Upper lobe of left lung (tissue), 6 donors: ENCODE data around the gene GLYR1. TPM values are rescaled to one million over a fixed set of nuclear protein-coding genes. Genes with fewer than 3 reads are reported as not detected.

Source experiments
- ATAC-seq, 2 donors: fragments of 200-7000 bp; cut with Tn5 transposase; one replicate each; pipeline ENCODE4 v1.9.1; 2022; ENCODE audit warnings: mild to moderate bottlenecking in 2 of 2, moderate library complexity in 2 of 2; ENCODE audit not compliant: low FRiP score in 2 of 2
- DNase-seq, 2 donors: peaks; one replicate each; pipeline ENCODE4 v3.0.0-alpha.2; 2019 to 2020
- H3K27ac ChIP-seq, 4 donors: fragments of 200-600 bp; sonication (generic); one replicate each; pipeline ENCODE4 v1.5.1; 2016 to 2019
- H3K27me3 ChIP-seq, 4 donors: fragments of 200-600 bp; sonication (generic); one replicate each; pipeline ENCODE4 v1.5.1; 2017 to 2019
- H3K36me3 ChIP-seq, 4 donors: fragments of 200-600 bp; sonication (generic); one replicate each; pipeline ENCODE4 v1.5.1; 2016 to 2019
- H3K4me1 ChIP-seq, 4 donors: fragments of 200-600 bp; sonication (generic); one replicate each; pipeline ENCODE4 v1.5.1; 2018 to 2019
- H3K4me3 ChIP-seq, 4 donors: fragments of 200-600 bp; sonication (generic); one replicate each; pipeline ENCODE4 v1.5.1; 2017 to 2019; ENCODE audit warnings: mild to moderate bottlenecking in 2 of 4, moderate library complexity in 1 of 4
- H3K9me3 ChIP-seq, 4 donors: fragments of 200-600 bp; sonication (generic); one replicate each; pipeline ENCODE4 v1.5.1; 2018 to 2019
- CTCF ChIP-seq, 6 experiments: fragments of 450-650 bp in 4 of 6; fragments of 200-600 bp in 2 of 6; sonication (generic) in 2 of 6; IDR thresholded peaks; one replicate each; pipeline ENCODE4 v1.5.1; 2016 to 2019; ENCODE audit warnings: antibody characterized with exemption in 6 of 6
- EP300 ChIP-seq, 4 donors: sonication (generic); formaldehyde crosslinking; IDR thresholded peaks; one replicate each; pipeline ENCODE4 v1.5.1; 2017; ENCODE audit warnings: antibody characterized with exemption in 4 of 4, control low read depth in 2 of 4
- POLR2A ChIP-seq, 4 donors: fragments of 450-650 bp; IDR thresholded peaks; one replicate each; pipeline ENCODE4 v1.5.1; 2016 to 2017; ENCODE audit warnings: antibody characterized with exemption in 4 of 4, mild to moderate bottlenecking in 2 of 4
- POLR2AphosphoS5 ChIP-seq, 2 donors: sonication (generic); formaldehyde crosslinking; IDR thresholded peaks; one replicate each; pipeline ENCODE4 v1.5.1; 2017; ENCODE audit warnings: antibody characterized with exemption in 2 of 2
- WGBS, 2 donors: methylation state at CpG; one replicate each; pipeline ENCODE4 v1.1.5; 2017 to 2018; 5-methylcytosine and 5-hydroxymethylcytosine counted together
- total RNA-seq, 6 donors: library from RNA; depleted of rRNA in 4 of 6; stranded (reverse); fragments of >200 nt in 4 of 6; gene quantifications; one replicate each; pipeline versions ENCODE4 v1.1.0 to v1.2.1, GENCODE V29; 2016 to 2021
- donor health status: DM: no; HTN: no; CAD: no; lungs with moderate emphysema.
- donor health status: DM: no; HTN: yes; CAD: no; lungs with severe emphysema.

GLYR1 gene
- total RNA-seq, 6 donors from 2014 or later = 67.8 to 110 (median 90.6) TPM

GRCh38 chr16:4811773-4812172 lies 35.3 kb downstream of the GLYR1 start:
- H3K36me3 ChIP-seq = peaks cover 28 to 96% (median 82%) of the 10 kb centered on the region in 4 donors
- no peak for TF ChIP-seq POLR2A (IDR thresholded peaks at IDR 0.05)
- TF ChIP-seq EP300 (IDR thresholded peaks at IDR 0.05) = no peak
- TF ChIP-seq CTCF (IDR thresholded peaks at IDR 0.05) = no peak
- no peak for TF ChIP-seq POLR2AphosphoS5 (IDR thresholded peaks at IDR 0.05)
- H3K9me3 ChIP-seq = no peaks in the 10 kb centered on the region
- H3K27me3 ChIP-seq = no peaks in the 10 kb centered on the region
- peak; percentile 38 to 41 for ATAC-seq
- H3K4me1 ChIP-seq = no peaks in the 10 kb centered on the region
- H3K4me3 ChIP-seq = no peak overlapping the region
- no peak overlapping the region for H3K27ac ChIP-seq
- DNase-seq = no peak
- WGBS, 2 donors = 93% methylated on average over 4 to 9 of the region's 9 CpGs

GRCh38 chr16:4811242-4811641 lies 35.8 kb downstream of the GLYR1 start:
- no peaks in the 10 kb centered on the region for H3K27me3 ChIP-seq
- H3K36me3 ChIP-seq = peaks cover 25 to 96% (median 79%) of the 10 kb centered on the region in 4 donors
- WGBS, 2 donors = 92 to 97% methylated on average over 3 of the region's 3 CpGs
- no peak overlapping the region for H3K27ac ChIP-seq
- ATAC-seq = peak in 1 of 2 donors; percentile 44
- H3K9me3 ChIP-seq = no peaks in the 10 kb centered on the region
- TF ChIP-seq CTCF (IDR thresholded peaks at IDR 0.05) = no peak
- TF ChIP-seq EP300 (IDR thresholded peaks at IDR 0.05) = no peak
- TF ChIP-seq POLR2A (IDR thresholded peaks at IDR 0.05) = no peak
- no peak for TF ChIP-seq POLR2AphosphoS5 (IDR thresholded peaks at IDR 0.05)
- H3K4me3 ChIP-seq = no peak overlapping the region
- H3K4me1 ChIP-seq = no peaks in the 10 kb centered on the region
- DNase-seq = no peak

GRCh38 chr16:4806280-4806679 lies 40.8 kb downstream of the GLYR1 start:
- no peaks in the 10 kb centered on the region for H3K27me3 ChIP-seq
- no peak overlapping the region for H3K4me3 ChIP-seq
- H3K27ac ChIP-seq = no peak overlapping the region
- H3K36me3 ChIP-seq = peaks cover 3 to 67% (median 56%) of the 10 kb centered on the region in 4 donors
- peaks cover 10 to 22% (median 13%) of the 10 kb centered on the region in 4 donors for H3K4me1 ChIP-seq
- 94 to 95% methylated on average over 6 of the region's 6 CpGs for WGBS, 2 donors
- DNase-seq (no peak), ATAC-seq (no peak)
- TF ChIP-seq CTCF (IDR thresholded peaks at IDR 0.05) (no peak), POLR2A (IDR thresholded peaks at IDR 0.05) (no peak), POLR2AphosphoS5 (IDR thresholded peaks at IDR 0.05) (no peak), EP300 (IDR thresholded peaks at IDR 0.05) (no peak)
- no peaks in the 10 kb centered on the region for H3K9me3 ChIP-seq

GRCh38 chr16:4805231-4805630 lies 41.9 kb downstream of the GLYR1 start:
- peaks cover 15 to 33% (median 23%) of the 10 kb centered on the region in 4 donors for H3K4me1 ChIP-seq
- no peak for TF ChIP-seq EP300 (IDR thresholded peaks at IDR 0.05)
- no peak for TF ChIP-seq POLR2AphosphoS5 (IDR thresholded peaks at IDR 0.05)
- TF ChIP-seq CTCF (IDR thresholded peaks at IDR 0.05) = no peak
- no peak for TF ChIP-seq POLR2A (IDR thresholded peaks at IDR 0.05)
- DNase-seq (no peak), ATAC-seq (no peak)
- no peak overlapping the region for H3K27ac ChIP-seq
- WGBS, 2 donors = 87% methylated on average over 11 of the region's 11 CpGs
- H3K9me3 ChIP-seq = no peaks in the 10 kb centered on the region
- no peaks in the 10 kb centered on the region for H3K27me3 ChIP-seq
- H3K4me3 ChIP-seq = no peak overlapping the region
- H3K36me3 ChIP-seq = peaks cover 3 to 56% (median 48%) of the 10 kb centered on the region in 4 donors
